HCT116 (cell line): Measurements from ENCODE around the gene ITSN1. TPM values are rescaled to one million over a fixed set of nuclear protein-coding genes. Genes with fewer than 3 reads are reported as not detected.

Experiments
- ATAC-seq: fragments of 200-7000 bp; cut with Tn5 transposase; 2 replicates; pipeline ENCODE4 v1.9.1; 2020; ENCODE audit warnings: mild to moderate bottlenecking, moderate library complexity
- BruUV-seq: library from RNA; stranded (reverse); fragments of 400-500 nt; replicated peaks from 2 replicates; lab custom pipeline; 2021; lab: Mats Ljungman, UMichigan
- CTCF ChIA-PET: fragments of 300-600 bp; sonication (Branson Sonifier 250); formaldehyde crosslinking; loops from one replicate; lab custom pipeline; 2021; ENCODE audit warnings: antibody characterized with exemption; lab: Charles Lee
- POLR2A ChIA-PET: fragments of 300-600, 350-600 bp; sonication (Branson Sonifier 250); formaldehyde crosslinking; loops from one replicate; lab custom pipeline; 2021; ENCODE audit warnings: antibody characterized with exemption; lab: Charles Lee
- RAD21 ChIA-PET, 2 experiments: fragments of 300-600 bp; sonication (Branson Sonifier 250); formaldehyde crosslinking; loops; one replicate each; lab custom pipeline; 2023; ENCODE audit warnings: low total read pairs in 2 of 2; ENCODE audit not compliant: uncharacterized antibody in 2 of 2, unreplicated experiment in 2 of 2, low non-redundant PET in 1 of 2; lab: Charles Lee
- DNase-seq: peaks from one replicate; pipeline ENCODE4 v3.0.0-alpha.2; 2010; ENCODE audit warnings: low read depth, low spot score
- H2AFZ ChIP-seq: fragments of 200-600 bp; shearing (Covaris generic), sonication (generic); 2 replicates; pipeline ENCODE4 v1.6.1; 2017; ENCODE audit warnings: low read depth, mixed run types, mixed read lengths, antibody characterized with exemption, low read length; ENCODE audit not compliant: poor library complexity, severe bottlenecking
- H3K27ac ChIP-seq: 2 replicates; pipeline ENCODE4 v1.5.1; 2012; ENCODE audit warnings: low read depth, low read length
- H3K27me3 ChIP-seq: fragments of 200-600 bp; sonication (generic); 2 replicates; pipeline ENCODE4 v1.6.1; 2016; ENCODE audit warnings: mixed run types, low read length, mixed read lengths; ENCODE audit not compliant: insufficient read depth
- H3K36me3 ChIP-seq, 2 experiments: fragments of 200-500 bp in 1 of 2; fragments of 200-600 bp in 1 of 2; sonication (Bioruptor generic) in 1 of 2; sonication (generic) in 1 of 2; 2 replicates each; pipeline versions ENCODE4 v1.5.1 to v1.6.1; 2014 to 2016; ENCODE audit warnings: low read length in 2 of 2, inconsistent platforms in 1 of 2, mixed read lengths in 1 of 2, mixed run types in 1 of 2; ENCODE audit not compliant: insufficient read depth in 2 of 2, control insufficient read depth in 1 of 2
- H3K4me1 ChIP-seq, 2 experiments: fragments of 200-600 bp in 1 of 2; sonication (generic) in 1 of 2; 2 replicates each; pipeline versions ENCODE4 v1.5.1 to v1.6.1; 2012 to 2017; ENCODE audit warnings: low read length in 2 of 2, inconsistent platforms in 1 of 2, mild to moderate bottlenecking in 1 of 2, mixed read lengths in 1 of 2, mixed run types in 1 of 2, moderate library complexity in 1 of 2; ENCODE audit not compliant: insufficient read depth in 2 of 2, control insufficient read depth in 1 of 2
- H3K4me2 ChIP-seq: fragments of 200-600 bp; sonication (generic); 2 replicates; pipeline ENCODE4 v1.6.1; 2017; ENCODE audit warnings: mixed run types, low read length, mixed read lengths
- H3K4me3 ChIP-seq, 2 experiments: fragments of 200-600 bp in 1 of 2; sonication (generic) in 1 of 2; replicated peaks in 1 of 2; 2 replicates each; pipeline ENCODE4 v1.5.1; 2011 to 2016; ENCODE audit warnings: low read length in 2 of 2, control low read depth in 1 of 2, low read depth in 1 of 2, mild to moderate bottlenecking in 1 of 2, mixed read lengths in 1 of 2, mixed run types in 1 of 2
- H3K79me2 ChIP-seq: fragments of 200-600 bp; sonication (generic); 2 replicates; pipeline ENCODE4 v1.6.1; 2017; ENCODE audit warnings: mild to moderate bottlenecking, mixed run types, low read length, moderate library complexity, mixed read lengths; ENCODE audit not compliant: insufficient read depth
- H3K9ac ChIP-seq: fragments of 200-600 bp; sonication (generic); 2 replicates; pipeline ENCODE4 v1.6.1; 2016; ENCODE audit warnings: low read length, mixed read lengths
- H3K9me2 ChIP-seq: fragments of 200-600 bp; sonication (generic), shearing (Covaris generic); 2 replicates; pipeline ENCODE4 v1.6.1; 2017; ENCODE audit warnings: mixed run types, mild to moderate bottlenecking, moderate library complexity; ENCODE audit not compliant: insufficient read depth
- H3K9me3 ChIP-seq, 2 experiments: fragments of 200-500 bp in 1 of 2; fragments of 200-600 bp in 1 of 2; sonication (Bioruptor generic) in 1 of 2; sonication (generic) in 1 of 2; 2 replicates each; pipeline ENCODE4 v1.6.1; 2014 to 2017; ENCODE audit warnings: low read length in 2 of 2, mixed read lengths in 2 of 2, inconsistent platforms in 1 of 2, low read depth in 1 of 2, mild to moderate bottlenecking in 1 of 2, mixed run types in 1 of 2, moderate library complexity in 1 of 2; ENCODE audit not compliant: control insufficient read depth in 1 of 2, insufficient read depth in 1 of 2
- H4K20me1 ChIP-seq: fragments of 200-600 bp; sonication (generic), shearing (Covaris generic); 2 replicates; pipeline ENCODE4 v1.6.1; 2017; ENCODE audit warnings: mixed run types, mild to moderate bottlenecking, moderate library complexity; ENCODE audit not compliant: insufficient read depth
- CBX3 ChIP-seq: IDR thresholded peaks from 2 replicates; pipeline ENCODE4 v1.6.1; 2012; ENCODE audit warnings: low read depth
- CTCF ChIP-seq, 3 experiments: fragments of 200-600 bp in 1 of 3; sonication (generic) in 1 of 3; IDR thresholded peaks in 2 of 3; conservative IDR thresholded peaks in 1 of 3; 2 replicates each; pipeline ENCODE4 v1.5.1; 2012 to 2017; ENCODE audit warnings: low read depth in 2 of 3, low read length in 2 of 3, antibody characterized with exemption in 1 of 3, borderline replicate concordance in 1 of 3, control low read depth in 1 of 3, mild to moderate bottlenecking in 1 of 3, mixed read lengths in 1 of 3, mixed run types in 1 of 3, moderate library complexity in 1 of 3; ENCODE audit not compliant: insufficient read depth in 1 of 3
- EGR1 ChIP-seq: IDR thresholded peaks from 2 replicates; pipeline ENCODE4 v1.6.1; 2012; ENCODE audit warnings: low read depth
- ELF1 ChIP-seq: IDR thresholded peaks from 2 replicates; pipeline ENCODE4 v1.6.1; 2012; ENCODE audit warnings: low read depth, borderline replicate concordance
- EZH2phosphoT487 ChIP-seq: fragments of 200-600 bp; IDR thresholded peaks from 2 replicates; pipeline ENCODE4 v1.6.1; 2018; ENCODE audit warnings: antibody characterized with exemption, borderline replicate concordance
- FOSL1 ChIP-seq: IDR thresholded peaks from 2 replicates; pipeline ENCODE4 v1.6.1; 2012; ENCODE audit warnings: low read depth
- MAX ChIP-seq: IDR thresholded peaks from 2 replicates; pipeline ENCODE4 v1.6.1; 2012
- POLR2AphosphoS5 ChIP-seq: IDR thresholded peaks from 2 replicates; pipeline ENCODE4 v1.6.1; 2011; ENCODE audit warnings: mild to moderate bottlenecking, low read depth, low read length, moderate library complexity
- SIN3A ChIP-seq: IDR thresholded peaks from 2 replicates; pipeline ENCODE4 v1.6.1; 2012; ENCODE audit warnings: low read depth
- SP1 ChIP-seq: IDR thresholded peaks from 2 replicates; pipeline ENCODE4 v1.6.1; 2012; ENCODE audit warnings: low read depth
- ZFX ChIP-seq: fragments of 450-650 bp; IDR thresholded peaks from 2 replicates; pipeline ENCODE4 v1.6.1; 2017
- ZNF274 ChIP-seq: fragments of 200-500 bp; sonication (Bioruptor generic); IDR thresholded peaks from 2 replicates; pipeline ENCODE4 v1.6.1; 2014; ENCODE audit warnings: mild to moderate bottlenecking, low read depth, low read length, inconsistent platforms
- intact Hi-C: fragments of 100-400 bp; cut with micrococcal nuclease; formaldehyde crosslinking; loops from 2 replicates; pipeline ENCODE4 v1.10.0; 2022
- total RNA-seq: library from RNA; stranded (reverse); gene quantifications from one replicate; pipeline ENCODE4 v1.2.1, GENCODE V29; 2021; ENCODE audit not compliant: unreplicated experiment
- TF ChIP-seq, protein P1 (sequence below): IDR thresholded peaks from 2 replicates; pipeline ENCODE4 v1.6.1; 2012
- TF ChIP-seq, protein P2 (sequence below): IDR thresholded peaks from 2 replicates; pipeline ENCODE4 v1.6.1; 2012; ENCODE audit warnings: low read depth

ITSN1 gene
- total RNA-seq, 1 experiment from 2014 or later, result 25.8 TPM

DNA sequence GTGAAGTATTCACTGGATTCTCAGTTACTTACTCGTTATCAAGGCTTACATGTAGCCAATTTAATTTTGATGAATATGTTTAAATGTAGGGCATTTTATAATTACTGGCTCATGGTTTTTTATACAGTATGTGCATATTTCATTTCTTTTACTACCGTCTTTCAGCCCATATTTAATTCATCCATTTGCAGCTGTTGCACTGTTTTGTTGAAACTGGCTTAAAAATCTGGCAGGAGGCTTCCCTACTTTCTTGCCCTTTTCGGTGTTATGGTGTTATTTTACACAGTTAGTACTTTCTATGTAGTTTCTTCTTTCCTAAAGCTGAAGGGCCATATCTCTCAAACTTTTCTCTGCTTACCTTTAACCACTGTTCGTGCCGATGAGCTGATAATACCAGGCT is 54.2 kb downstream of the ITSN1 start:
- DNase-seq (no peak), ATAC-seq (no peak)
- H3K27ac ChIP-seq, result no peak overlapping the region
- no peak overlapping the region for H3K9ac ChIP-seq
- peaks cover 26% of the 10 kb centered on the region for H3K79me2 ChIP-seq
- no peaks in the 10 kb centered on the region for H3K9me3 ChIP-seq
- POLR2A ChIA-PET, result no interaction called here
- H3K9me2 ChIP-seq, result no peaks in the 10 kb centered on the region
- no peak overlapping the region for H3K4me2 ChIP-seq
- no peaks in the 10 kb centered on the region for H3K27me3 ChIP-seq
- no TSS peak for BruUV-seq
- H4K20me1 ChIP-seq, result no peaks in the 10 kb centered on the region
- peaks cover 3 to 9% of the 10 kb centered on the region in 2 experiments; a peak in 2 of 4 replicates for H3K4me1 ChIP-seq
- CTCF ChIA-PET, result no interaction called here
- RAD21 ChIA-PET, result no interaction called here
- no peak overlapping the region for H2AFZ ChIP-seq
- H3K36me3 ChIP-seq, result no peaks in the 10 kb centered on the region
- intact Hi-C loops, result no loop called here
- H3K4me3 ChIP-seq, result no peak overlapping the region
- TF ChIP-seq, protein P1, sequence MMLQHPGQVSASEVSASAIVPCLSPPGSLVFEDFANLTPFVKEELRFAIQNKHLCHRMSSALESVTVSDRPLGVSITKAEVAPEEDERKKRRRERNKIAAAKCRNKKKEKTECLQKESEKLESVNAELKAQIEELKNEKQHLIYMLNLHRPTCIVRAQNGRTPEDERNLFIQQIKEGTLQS, result no peak
- TF ChIP-seq FOSL1 (no peak), ZNF274 (no peak)

- no peak overlapping the region for H2AFZ ChIP-seq
- ATAC-seq, result no peak
- no peaks in the 10 kb centered on the region for H3K36me3 ChIP-seq
- H3K9me3 ChIP-seq, result no peaks in the 10 kb centered on the region
- H3K79me2 ChIP-seq, result peaks cover 24% of the 10 kb centered on the region
- no peak overlapping the region for H3K4me3 ChIP-seq
- H3K4me1 ChIP-seq, result no peaks in the 10 kb centered on the region
- no peak overlapping the region for H3K9ac ChIP-seq
- POLR2A ChIA-PET, result no interaction called here
- H4K20me1 ChIP-seq, result no peaks in the 10 kb centered on the region
- RAD21 ChIA-PET, result no interaction called here
- DNase-seq, result no peak
- no peaks in the 10 kb centered on the region for H3K27me3 ChIP-seq
- CTCF ChIA-PET, result no interaction called here
- no peak overlapping the region for H3K27ac ChIP-seq
- intact Hi-C loops, result no loop called here
- BruUV-seq, result no TSS peak
- no peak overlapping the region for H3K4me2 ChIP-seq
- no peaks in the 10 kb centered on the region for H3K9me2 ChIP-seq
- TF ChIP-seq EZH2phosphoT487, result no peak
- no peak for TF ChIP-seq CBX3
- TF ChIP-seq ZFX, result no peak
- TF ChIP-seq SP1, result no peak
- TF ChIP-seq, protein P2, sequence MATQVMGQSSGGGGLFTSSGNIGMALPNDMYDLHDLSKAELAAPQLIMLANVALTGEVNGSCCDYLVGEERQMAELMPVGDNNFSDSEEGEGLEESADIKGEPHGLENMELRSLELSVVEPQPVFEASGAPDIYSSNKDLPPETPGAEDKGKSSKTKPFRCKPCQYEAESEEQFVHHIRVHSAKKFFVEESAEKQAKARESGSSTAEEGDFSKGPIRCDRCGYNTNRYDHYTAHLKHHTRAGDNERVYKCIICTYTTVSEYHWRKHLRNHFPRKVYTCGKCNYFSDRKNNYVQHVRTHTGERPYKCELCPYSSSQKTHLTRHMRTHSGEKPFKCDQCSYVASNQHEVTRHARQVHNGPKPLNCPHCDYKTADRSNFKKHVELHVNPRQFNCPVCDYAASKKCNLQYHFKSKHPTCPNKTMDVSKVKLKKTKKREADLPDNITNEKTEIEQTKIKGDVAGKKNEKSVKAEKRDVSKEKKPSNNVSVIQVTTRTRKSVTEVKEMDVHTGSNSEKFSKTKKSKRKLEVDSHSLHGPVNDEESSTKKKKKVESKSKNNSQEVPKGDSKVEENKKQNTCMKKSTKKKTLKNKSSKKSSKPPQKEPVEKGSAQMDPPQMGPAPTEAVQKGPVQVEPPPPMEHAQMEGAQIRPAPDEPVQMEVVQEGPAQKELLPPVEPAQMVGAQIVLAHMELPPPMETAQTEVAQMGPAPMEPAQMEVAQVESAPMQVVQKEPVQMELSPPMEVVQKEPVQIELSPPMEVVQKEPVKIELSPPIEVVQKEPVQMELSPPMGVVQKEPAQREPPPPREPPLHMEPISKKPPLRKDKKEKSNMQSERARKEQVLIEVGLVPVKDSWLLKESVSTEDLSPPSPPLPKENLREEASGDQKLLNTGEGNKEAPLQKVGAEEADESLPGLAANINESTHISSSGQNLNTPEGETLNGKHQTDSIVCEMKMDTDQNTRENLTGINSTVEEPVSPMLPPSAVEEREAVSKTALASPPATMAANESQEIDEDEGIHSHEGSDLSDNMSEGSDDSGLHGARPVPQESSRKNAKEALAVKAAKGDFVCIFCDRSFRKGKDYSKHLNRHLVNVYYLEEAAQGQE, result no peak
- TF ChIP-seq SIN3A, result no peak
- TF ChIP-seq FOSL1, result no peak
- TF ChIP-seq MAX, result no peak
- TF ChIP-seq ZNF274, result no peak
- no peak for TF ChIP-seq POLR2AphosphoS5
- TF ChIP-seq ELF1, result no peak
- TF ChIP-seq EGR1, result no peak
- TF ChIP-seq CTCF (IDR thresholded peaks at IDR 0.05 in 2 of 3, conservative IDR thresholded peaks at IDR 0.05 in 1 of 3; ENCODE audit: borderline replicate concordance in 1 of 3, insufficient read depth in 1 of 3, low read depth in 2 of 3, low read length in 2 of 3), result no peak
Observed at GRCh38 chr21:33698087-33698860, 56.0 kb downstream of the ITSN1 start.
